H9 (cell line): ENCODE measurements around the gene GFPT2. TPM values are rescaled to one million over a fixed set of nuclear protein-coding genes. Genes with fewer than 3 reads are reported as not detected.
A peak's percentile ranks its signal among the peaks of the same experiment; 100 is the strongest.

Source experiments
- DNase-seq: peaks from one replicate; pipeline ENCODE4 v3.0.0-alpha.2; 2017
- H2AFZ ChIP-seq: one replicate; pipeline ENCODE4 v1.6.1; 2013; ENCODE audit warnings: mild to moderate bottlenecking, low read length, control low read depth, moderate library complexity
- H2AK5ac ChIP-seq: 2 replicates; pipeline ENCODE4 v1.6.1; 2013; ENCODE audit warnings: low read length, control low read depth, mixed read lengths; ENCODE audit not compliant: insufficient read length
- H2BK120ac ChIP-seq: one replicate; pipeline ENCODE4 v1.6.1; 2013; ENCODE audit warnings: low read depth, mild to moderate bottlenecking, low read length, control low read depth, inconsistent platforms; ENCODE audit not compliant: poor library complexity, severe bottlenecking
- H2BK12ac ChIP-seq: 2 replicates; pipeline ENCODE4 v1.6.1; 2013; ENCODE audit warnings: low read length, control low read depth, mixed read lengths, low read depth; ENCODE audit not compliant: insufficient read length
- H2BK15ac ChIP-seq: 2 replicates; pipeline ENCODE4 v1.6.1; 2013; ENCODE audit warnings: low read depth, low read length, control low read depth
- H2BK20ac ChIP-seq: one replicate; pipeline ENCODE4 v1.6.1; 2013; ENCODE audit warnings: low read depth, mild to moderate bottlenecking, low read length, control low read depth, inconsistent platforms; ENCODE audit not compliant: poor library complexity, severe bottlenecking
- H2BK5ac ChIP-seq: 2 replicates; pipeline ENCODE4 v1.6.1; 2013; ENCODE audit warnings: low read length, control low read depth, mixed read lengths; ENCODE audit not compliant: insufficient read length
- H3K14ac ChIP-seq: 2 replicates; pipeline ENCODE4 v1.6.1; 2013; ENCODE audit warnings: low read length, control low read depth; ENCODE audit not compliant: insufficient read depth
- H3K18ac ChIP-seq: 2 replicates; pipeline ENCODE4 v1.6.1; 2013; ENCODE audit warnings: low read depth, mild to moderate bottlenecking, mixed read lengths, low read length, control low read depth; ENCODE audit not compliant: insufficient read length
- H3K23ac ChIP-seq: 2 replicates; pipeline ENCODE4 v1.6.1; 2013; ENCODE audit warnings: low read length, control low read depth, mixed read lengths, low read depth; ENCODE audit not compliant: insufficient read length
- H3K23me2 ChIP-seq: 2 replicates; pipeline ENCODE4 v1.6.1; 2013; ENCODE audit warnings: low read depth, mild to moderate bottlenecking, mixed read lengths, low read length, control low read depth; ENCODE audit not compliant: insufficient read length, poor library complexity, severe bottlenecking
- H3K27ac ChIP-seq: 2 replicates; pipeline ENCODE4 v1.5.1; 2013; ENCODE audit warnings: low read length, control low read depth, mixed read lengths, low read depth; ENCODE audit not compliant: insufficient read length
- H3K27me3 ChIP-seq: 2 replicates; pipeline ENCODE4 v1.6.1; 2013; ENCODE audit warnings: low read length, control low read depth, inconsistent platforms; ENCODE audit not compliant: insufficient read depth
- H3K4ac ChIP-seq: 2 replicates; pipeline ENCODE4 v1.6.1; 2013; ENCODE audit warnings: low read depth, mild to moderate bottlenecking, control low read depth, inconsistent platforms, low read length, moderate library complexity
- H3K4me1 ChIP-seq: 2 replicates; pipeline ENCODE4 v1.6.1; 2013; ENCODE audit warnings: low read length, control low read depth, inconsistent platforms; ENCODE audit not compliant: insufficient read depth
- H3K4me2 ChIP-seq: 2 replicates; pipeline ENCODE4 v1.6.1; 2013; ENCODE audit warnings: low read length, control low read depth, mixed read lengths; ENCODE audit not compliant: insufficient read length, insufficient read depth
- H3K56ac ChIP-seq: 2 replicates; pipeline ENCODE4 v1.6.1; 2013; ENCODE audit warnings: low read depth, mild to moderate bottlenecking, mixed read lengths, low read length, control low read depth; ENCODE audit not compliant: insufficient read length
- H3K79me1 ChIP-seq: 2 replicates; pipeline ENCODE4 v1.6.1; 2013; ENCODE audit warnings: low read depth, mild to moderate bottlenecking, moderate library complexity, low read length, control low read depth, inconsistent platforms; ENCODE audit not compliant: insufficient read depth, poor library complexity, severe bottlenecking
- H3K79me2 ChIP-seq: 2 replicates; pipeline ENCODE4 v1.6.1; 2013; ENCODE audit warnings: low read length, control low read depth, inconsistent platforms; ENCODE audit not compliant: insufficient read depth
- H3K9ac ChIP-seq: 2 replicates; pipeline ENCODE4 v1.6.1; 2013; ENCODE audit warnings: low read length, control low read depth, mixed read lengths; ENCODE audit not compliant: insufficient read length; ENCODE audit errors: extremely low read depth
- H3K9me3 ChIP-seq: one replicate; pipeline ENCODE4 v1.6.1; 2013; ENCODE audit warnings: low read depth, low read length, inconsistent platforms; ENCODE audit not compliant: control insufficient read depth
- H3T11ph ChIP-seq: one replicate; pipeline ENCODE4 v1.6.1; 2013; ENCODE audit warnings: mild to moderate bottlenecking, low read length, control low read depth, inconsistent platforms
- H4K20me1 ChIP-seq: one replicate; pipeline ENCODE4 v1.6.1; 2013; ENCODE audit not compliant: control insufficient read depth, insufficient read length, insufficient read depth
- H4K5ac ChIP-seq: 2 replicates; pipeline ENCODE4 v1.6.1; 2013; ENCODE audit warnings: low read depth, mild to moderate bottlenecking, mixed read lengths, low read length, control low read depth; ENCODE audit not compliant: insufficient read length
- H4K8ac ChIP-seq: replicated peaks from 2 replicates; pipeline ENCODE4 v1.6.1; 2013; ENCODE audit warnings: low read length, control low read depth, mixed read lengths, low read depth; ENCODE audit not compliant: insufficient read length
- H4K91ac ChIP-seq: 2 replicates; pipeline ENCODE4 v1.6.1; 2013; ENCODE audit warnings: low read depth, mild to moderate bottlenecking, moderate library complexity, mixed read lengths, low read length, control low read depth; ENCODE audit not compliant: insufficient read length
- H3K27ac Mint-ChIP-seq, 3 experiments: 2 replicates in 2 of 3; 3 replicates in 1 of 3; pipeline ENCODE4 v1.8.0; 2020 to 2021; ENCODE audit warnings: mixed read lengths in 3 of 3, mild to moderate bottlenecking in 1 of 3, moderate library complexity in 1 of 3
- H3K27me3 Mint-ChIP-seq: 2 replicates; pipeline ENCODE4 v1.8.0; 2021; ENCODE audit warnings: low read depth, mild to moderate bottlenecking, moderate library complexity, mixed read lengths
- H3K36me3 Mint-ChIP-seq, 3 experiments: 2 replicates in 2 of 3; 3 replicates in 1 of 3; pipeline ENCODE4 v1.8.0; 2020 to 2021; ENCODE audit warnings: low read depth in 3 of 3, mixed read lengths in 3 of 3; ENCODE audit not compliant: insufficient read depth in 1 of 3
- H3K4me1 Mint-ChIP-seq, 2 experiments: 2 replicates each; pipeline ENCODE4 v1.8.0; 2020; ENCODE audit warnings: mixed read lengths in 2 of 2
- H3K4me3 Mint-ChIP-seq, 2 experiments: 2 replicates in 1 of 2; 3 replicates in 1 of 2; pipeline ENCODE4 v1.8.0; 2020 to 2021; ENCODE audit warnings: mild to moderate bottlenecking in 2 of 2, mixed read lengths in 2 of 2, moderate library complexity in 1 of 2
- H3K9me3 Mint-ChIP-seq, 2 experiments: 2 replicates in 1 of 2; 3 replicates in 1 of 2; pipeline ENCODE4 v1.8.0; 2020; ENCODE audit warnings: mild to moderate bottlenecking in 2 of 2, mixed read lengths in 2 of 2, moderate library complexity in 1 of 2
- CTCF ChIP-seq: fragments of 200-600 bp; sonication (generic); conservative IDR thresholded peaks from 3 replicates; pipeline ENCODE4 v1.8.0; 2021; ENCODE audit warnings: antibody characterized with exemption, mild to moderate bottlenecking
- WGBS: extraction: QIAGEN DNeasy Blood & Tissue Kit; methylation state at CpG from one replicate; pipeline ENCODE4 v1.1.7; 2013; ENCODE audit warnings: missing lambda C conversion rate, low lambda C conversion rate, mixed read lengths; ENCODE audit not compliant: insufficient read length; ENCODE audit errors: extremely low coverage; 5-methylcytosine and 5-hydroxymethylcytosine counted together
- total RNA-seq: library from RNA; stranded (reverse); gene quantifications from 2 replicates; pipeline ENCODE4 v1.2.1, GENCODE V29; 2021

Gene GFPT2
- total RNA-seq, 1 experiment from 2014 or later, result 89.8 TPM

DNA sequence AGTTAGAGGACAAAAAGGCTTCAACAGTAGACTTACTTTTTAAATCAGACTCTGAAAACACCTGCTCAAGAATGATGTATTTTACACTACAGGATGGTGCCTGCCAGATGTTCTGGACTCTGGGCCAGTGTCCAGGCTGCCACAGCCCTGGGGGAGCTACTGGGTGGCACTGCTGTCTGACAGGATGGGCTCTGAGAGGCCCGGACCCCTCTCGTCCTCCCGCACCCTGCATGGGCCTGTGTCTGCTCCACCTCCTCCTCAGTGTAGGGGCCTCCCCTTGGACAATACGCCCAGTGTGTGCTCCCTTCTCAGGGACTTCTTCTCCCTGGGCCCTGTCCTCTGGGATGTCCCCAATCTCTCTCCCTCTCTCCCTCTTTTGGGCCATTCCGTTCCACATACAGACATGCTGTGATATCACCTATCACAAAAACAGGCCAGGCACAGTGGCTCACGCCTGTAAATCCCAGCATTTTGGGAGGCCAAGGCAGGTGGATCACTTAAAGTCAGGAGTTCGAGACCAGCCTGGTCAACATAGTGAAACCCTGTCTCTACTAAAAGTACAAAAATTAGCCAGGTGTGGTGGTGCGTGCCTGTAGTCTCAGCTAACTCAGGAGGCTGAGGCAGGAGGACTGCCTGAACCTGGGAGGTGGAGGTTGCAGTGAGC is 23.4 kb downstream of the GFPT2 start:
- no peak overlapping the region for H4K5ac ChIP-seq
- H4K91ac ChIP-seq, result no peak overlapping the region
- H3T11ph ChIP-seq, result no peak overlapping the region
- peaks cover 3 to 7% of the 10 kb centered on the region in 2 experiments; a peak in 3 of 5 replicates for H3K9me3 Mint-ChIP-seq
- H3K14ac ChIP-seq, result no peak overlapping the region
- H3K23me2 ChIP-seq, result no peaks in the 10 kb centered on the region
- no peak overlapping the region for H2BK12ac ChIP-seq
- H3K27me3 ChIP-seq, result no peaks in the 10 kb centered on the region
- H2AK5ac ChIP-seq, result no peak overlapping the region
- no peak overlapping the region for H3K27ac ChIP-seq
- peaks cover 22 to 28% of the 10 kb centered on the region in 2 experiments for H3K4me1 Mint-ChIP-seq
- no peak overlapping the region for H2BK20ac ChIP-seq
- no peak overlapping the region for H4K8ac ChIP-seq
- H3K27me3 Mint-ChIP-seq, result no peaks in the 10 kb centered on the region
- WGBS, result no CpG with 5 or more reads among the region's 8 CpGs
- no peak overlapping the region; a peak in 1 of 5 replicates for H3K4me3 Mint-ChIP-seq
- DNase-seq, result no peak
- no peak overlapping the region for H3K9ac ChIP-seq
- no peak overlapping the region for H3K56ac ChIP-seq
- H3K36me3 Mint-ChIP-seq, result peaks cover 80 to 86% (median 85%) of the 10 kb centered on the region in 3 experiments
- H4K20me1 ChIP-seq, result no peaks in the 10 kb centered on the region
- H3K4ac ChIP-seq, result no peak overlapping the region
- peak overlapping the region; percentile 90 to 100 (median 92) for H3K27ac Mint-ChIP-seq
- no peak overlapping the region for H3K4me2 ChIP-seq
- H3K23ac ChIP-seq, result no peak overlapping the region
- no peaks in the 10 kb centered on the region for H3K79me1 ChIP-seq
- H2BK15ac ChIP-seq, result no peak overlapping the region
- H3K18ac ChIP-seq, result no peak overlapping the region
- no peaks in the 10 kb centered on the region; the same call in 1 of the 2 replicates for H3K79me2 ChIP-seq
- TF ChIP-seq CTCF, result no peak
- H2BK5ac ChIP-seq, result no peak overlapping the region
- no peak overlapping the region for H2AFZ ChIP-seq
- no peaks in the 10 kb centered on the region for H3K9me3 ChIP-seq
- peaks cover 7% of the 10 kb centered on the region for H3K4me1 ChIP-seq
- no peak overlapping the region for H2BK120ac ChIP-seq
